NCI-H2107 treated with DMSO at 0.1 percent for 48 hours (cell line): ENCODE measurements around the gene MYEOV.

Experiments
- DNase-seq: peaks from one replicate; lab custom pipeline; 2025; ENCODE audit not compliant: unreplicated experiment; lab: John Stamatoyannopoulos, UW

Gene MYEOV

GRCh38 chr11:69339041-69339733, 45.2 kb downstream of the MYEOV start:
- no peak for DNase-seq

GRCh38 chr11:69339983-69340565, 46.1 kb downstream of the MYEOV start:
- no peak for DNase-seq

GRCh38 chr11:69342588-69343330, 48.8 kb downstream of the MYEOV start:
- no peak for DNase-seq

GRCh38 chr11:69343401-69344321, 49.7 kb downstream of the MYEOV start:
- DNase-seq = no peak

GRCh38 chr11:69344570-69345145, 50.7 kb downstream of the MYEOV start:
- no peak for DNase-seq
